Stimulated activated CD4-positive, alpha-beta T cell treated with anti-CD3 and anti-CD28 coated beads, Interleukin-2, amount 100 ng/mL, for 4 hours (primary cell): Measurements from ENCODE around the gene SLC2A4RG.

Experiments
- DNase-seq: peaks from one replicate; pipeline ENCODE4 v3.0.0-alpha.2; 2020; ENCODE audit warnings: low read depth

SLC2A4RG gene

GRCh38 chr20:63699466-63700198 lies 39.9 kb upstream of the SLC2A4RG start:
- no peak for DNase-seq

GRCh38 chr20:63700199-63701050 lies 39.2 kb upstream of the SLC2A4RG start:
- no peak for DNase-seq

- DNase-seq, result no peak
Measured at GRCh38 chr20:63701051-63701328, 38.6 kb upstream of the SLC2A4RG start.

- DNase-seq, result no peak
Measured at GRCh38 chr20:63701329-63702035, 38.1 kb upstream of the SLC2A4RG start.

GRCh38 chr20:63702036-63702665 lies 37.4 kb upstream of the SLC2A4RG start:
- no peak for DNase-seq

- DNase-seq, result no peak
Measured at GRCh38 chr20:63702751-63703470, 36.7 kb upstream of the SLC2A4RG start.

GRCh38 chr20:63703471-63703975 lies 36.1 kb upstream of the SLC2A4RG start:
- no peak for DNase-seq

GRCh38 chr20:63703976-63704748 lies 35.4 kb upstream of the SLC2A4RG start:
- no peak for DNase-seq

GRCh38 chr20:63704749-63705117 lies 34.8 kb upstream of the SLC2A4RG start:
- DNase-seq, result no peak

GRCh38 chr20:63705232-63706026 lies 34.1 kb upstream of the SLC2A4RG start:
- no peak for DNase-seq

- no peak for DNase-seq
Measured at GRCh38 chr20:63706027-63706695, 33.4 kb upstream of the SLC2A4RG start.

GRCh38 chr20:63706852-63707557 lies 32.6 kb upstream of the SLC2A4RG start:
- DNase-seq, result peak; percentile 67

- DNase-seq, result peak; percentile 82
Measured at GRCh38 chr20:63707558-63708300, 31.8 kb upstream of the SLC2A4RG start, which contains the start of the genes ARFRP1 and ZGPAT. Gene ARFRP1, minus strand, starts transcription at chr20:63707976. Its CDS starts 885 bp downstream, at chr20:63707091. Gene ZGPAT, plus strand, starts transcription at chr20:63708039. Its CDS starts 542 bp downstream, at chr20:63708581.

GRCh38 chr20:63708301-63709148 lies 31.1 kb upstream of the SLC2A4RG start:
- no peak for DNase-seq

GRCh38 chr20:63709149-63709527 lies 30.4 kb upstream of the SLC2A4RG start:
- DNase-seq, result no peak

GRCh38 chr20:63711085-63711645 lies 28.4 kb upstream of the SLC2A4RG start:
- DNase-seq, result no peak

GRCh38 chr20:63712191-63712590 lies 27.4 kb upstream of the SLC2A4RG start:
- DNase-seq, result no peak
